Gastroesophageal sphincter (tissue), 4 donors: ENCODE data around the gene CFAP46. TPM values are rescaled to one million over a fixed set of nuclear protein-coding genes. Genes with fewer than 3 reads are reported as not detected.

Source experiments
- ATAC-seq: fragments of 150-250 bp; one replicate; pipeline ENCODE4 v1.9.1; 2016; ENCODE audit warnings: mild to moderate bottlenecking, moderate library complexity
- H3K27ac ChIP-seq, 4 donors: fragments of 200-600 bp; sonication (generic) in 3 of 4; 1 replicate in 3 of 4; 2 replicates in 1 of 4; pipeline ENCODE4 v1.5.1; 2016 to 2019
- H3K27me3 ChIP-seq: fragments of 200-600 bp; sonication (generic); one replicate; pipeline ENCODE4 v1.5.1; 2019
- H3K36me3 ChIP-seq, 2 donors: fragments of 200-600 bp; sonication (generic); one replicate each; pipeline ENCODE4 v1.5.1; 2019; ENCODE audit warnings: control low read depth in 1 of 2
- H3K4me1 ChIP-seq, 3 donors: fragments of 200-600 bp; sonication (generic); 1 replicate in 2 of 3; 2 replicates in 1 of 3; pipeline ENCODE4 v1.5.1; 2016 to 2019; ENCODE audit warnings: control low read depth in 2 of 3
- H3K4me3 ChIP-seq, 2 donors: fragments of 200-600 bp; sonication (generic); one replicate each; pipeline ENCODE4 v1.5.1; 2019; ENCODE audit warnings: mild to moderate bottlenecking in 1 of 2, moderate library complexity in 1 of 2
- H3K9me3 ChIP-seq, 3 donors: fragments of 200-600 bp; sonication (generic); one replicate each; pipeline ENCODE4 v1.5.1; 2017 to 2019; ENCODE audit warnings: control low read depth in 2 of 3
- EP300 ChIP-seq: sonication (generic); formaldehyde crosslinking; IDR thresholded peaks from one replicate; pipeline ENCODE4 v1.6.1; 2017; ENCODE audit warnings: antibody characterized with exemption, mild to moderate bottlenecking
- POLR2A ChIP-seq, 2 donors: fragments of 450-650 bp; IDR thresholded peaks; one replicate each; pipeline ENCODE4 v1.6.1; 2017; ENCODE audit warnings: antibody characterized with exemption in 2 of 2, mild to moderate bottlenecking in 2 of 2, moderate library complexity in 1 of 2
- POLR2AphosphoS5 ChIP-seq: sonication (generic); formaldehyde crosslinking; IDR thresholded peaks from one replicate; pipeline ENCODE4 v1.6.1; 2017; ENCODE audit warnings: antibody characterized with exemption
- WGBS, 2 donors: methylation state at CpG; one replicate each; pipeline ENCODE4 v1.1.5; 2018; ENCODE audit warnings: low coverage in 1 of 2; 5-methylcytosine and 5-hydroxymethylcytosine counted together
- total RNA-seq, 4 donors: library from RNA; depleted of rRNA; stranded (reverse); fragments of >200 nt; gene quantifications; one replicate each; pipeline ENCODE4 v1.1.0, GENCODE V29; 2016
- TF ChIP-seq, protein P1 (sequence below), 4 experiments: fragments of 200-600 bp in 2 of 4; fragments of 450-650 bp in 2 of 4; sonication (generic) in 1 of 4; IDR thresholded peaks; one replicate each; pipeline ENCODE4 v1.5.1; 2017 to 2019; ENCODE audit warnings: antibody characterized with exemption in 4 of 4, mild to moderate bottlenecking in 2 of 4, moderate library complexity in 2 of 4

CFAP46 gene
- total RNA-seq, 4 donors from 2014 or later, result 0.27 to 2.2 (median 0.30) TPM; not detected in 1

GRCh38 chr10:132880128-132880981, 62.0 kb downstream of the CFAP46 start:
- no peak overlapping the region for H3K4me3 ChIP-seq
- H3K9me3 ChIP-seq, result peaks cover 0 to 8% (median 0%) of the 10 kb centered on the region in 3 donors
- WGBS, 2 donors, result 98% methylated on average over 10 of the region's 35 CpGs; no CpG with 5 or more reads in 1 of the 2 donors
- no peaks in the 10 kb centered on the region for H3K36me3 ChIP-seq
- H3K27me3 ChIP-seq, result peaks cover 69% of the 10 kb centered on the region
- H3K27ac ChIP-seq, result no peak overlapping the region
- no peak for ATAC-seq
- no peaks in the 10 kb centered on the region for H3K4me1 ChIP-seq
- TF ChIP-seq, protein P1, sequence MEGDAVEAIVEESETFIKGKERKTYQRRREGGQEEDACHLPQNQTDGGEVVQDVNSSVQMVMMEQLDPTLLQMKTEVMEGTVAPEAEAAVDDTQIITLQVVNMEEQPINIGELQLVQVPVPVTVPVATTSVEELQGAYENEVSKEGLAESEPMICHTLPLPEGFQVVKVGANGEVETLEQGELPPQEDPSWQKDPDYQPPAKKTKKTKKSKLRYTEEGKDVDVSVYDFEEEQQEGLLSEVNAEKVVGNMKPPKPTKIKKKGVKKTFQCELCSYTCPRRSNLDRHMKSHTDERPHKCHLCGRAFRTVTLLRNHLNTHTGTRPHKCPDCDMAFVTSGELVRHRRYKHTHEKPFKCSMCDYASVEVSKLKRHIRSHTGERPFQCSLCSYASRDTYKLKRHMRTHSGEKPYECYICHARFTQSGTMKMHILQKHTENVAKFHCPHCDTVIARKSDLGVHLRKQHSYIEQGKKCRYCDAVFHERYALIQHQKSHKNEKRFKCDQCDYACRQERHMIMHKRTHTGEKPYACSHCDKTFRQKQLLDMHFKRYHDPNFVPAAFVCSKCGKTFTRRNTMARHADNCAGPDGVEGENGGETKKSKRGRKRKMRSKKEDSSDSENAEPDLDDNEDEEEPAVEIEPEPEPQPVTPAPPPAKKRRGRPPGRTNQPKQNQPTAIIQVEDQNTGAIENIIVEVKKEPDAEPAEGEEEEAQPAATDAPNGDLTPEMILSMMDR (IDR thresholded peaks at IDR 0.05), result no peak
- no peak for TF ChIP-seq POLR2A (IDR thresholded peaks at IDR 0.05)
- TF ChIP-seq POLR2AphosphoS5, result no peak
- TF ChIP-seq EP300, result no peak

DNA sequence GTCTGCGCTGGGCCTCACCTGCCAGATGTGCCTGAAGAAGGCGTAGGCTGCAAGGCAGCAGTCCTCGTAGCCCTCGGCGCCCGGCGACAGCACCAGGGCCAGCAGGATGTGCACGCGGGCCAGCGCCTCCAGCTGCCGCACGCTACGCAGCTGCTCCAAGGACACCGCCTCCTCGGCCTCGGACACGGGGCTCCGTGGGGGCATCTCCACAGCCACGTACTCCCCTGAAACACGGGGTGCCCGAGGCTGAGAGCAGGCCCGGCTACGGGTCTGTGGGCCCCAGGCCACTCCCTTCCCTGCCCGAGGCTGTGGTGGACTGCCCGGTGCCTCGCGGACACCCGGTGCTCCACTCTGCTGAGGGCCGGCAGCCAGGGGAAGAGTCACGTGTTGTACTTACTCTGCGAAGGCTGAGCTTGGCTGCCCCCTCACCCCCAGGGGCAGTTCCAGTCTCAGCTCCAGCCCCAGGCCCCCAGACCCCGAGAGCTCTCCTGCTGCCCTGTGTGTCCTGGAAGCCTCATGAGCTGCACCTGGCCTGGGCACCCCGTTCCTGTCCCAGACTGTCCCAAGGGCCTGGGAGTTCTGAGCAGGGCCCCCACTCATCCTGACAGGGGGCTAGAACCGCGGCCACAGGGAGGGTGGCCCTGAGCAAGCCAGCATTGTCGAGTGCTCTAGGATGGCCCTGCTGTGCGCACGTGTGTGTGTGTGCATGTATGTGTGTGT, 62.8 kb downstream of the CFAP46 start:
- no peak overlapping the region for H3K4me3 ChIP-seq
- ATAC-seq, result no peak
- H3K9me3 ChIP-seq, result peaks cover 0 to 10% (median 0%) of the 10 kb centered on the region in 3 donors
- no peaks in the 10 kb centered on the region for H3K36me3 ChIP-seq
- WGBS, 2 donors, result 20% methylated on average over 1 of the region's 38 CpGs; no CpG with 5 or more reads in 1 of the 2 donors
- H3K27me3 ChIP-seq, result peaks cover 75% of the 10 kb centered on the region
- H3K4me1 ChIP-seq, result no peaks in the 10 kb centered on the region
- no peak overlapping the region for H3K27ac ChIP-seq
- TF ChIP-seq POLR2A (IDR thresholded peaks at IDR 0.05) (no peak), POLR2AphosphoS5 (no peak), EP300 (no peak)
- TF ChIP-seq, protein P1 (IDR thresholded peaks at IDR 0.05), result no peak

- TF ChIP-seq POLR2AphosphoS5 (no peak), POLR2A (IDR thresholded peaks at IDR 0.05) (no peak), EP300 (no peak)
- TF ChIP-seq, protein P1 (IDR thresholded peaks at IDR 0.05), result no peak
- Histone ChIP-seq H3K4me1 (no peaks in the 10 kb centered on the region), H3K36me3 (no peaks in the 10 kb centered on the region), H3K27me3 (peaks cover 77% of the 10 kb centered on the region), H3K4me3 (no peak overlapping the region), H3K27ac (no peak overlapping the region), H3K9me3 (peaks cover 0 to 10% (median 0%) of the 10 kb centered on the region in 3 donors)
- ATAC-seq, result no peak
- no CpG with 5 or more reads among the region's 25 CpGs for WGBS, 2 donors
Measured at GRCh38 chr10:132878730-132879407, 63.5 kb downstream of the CFAP46 start.

DNA sequence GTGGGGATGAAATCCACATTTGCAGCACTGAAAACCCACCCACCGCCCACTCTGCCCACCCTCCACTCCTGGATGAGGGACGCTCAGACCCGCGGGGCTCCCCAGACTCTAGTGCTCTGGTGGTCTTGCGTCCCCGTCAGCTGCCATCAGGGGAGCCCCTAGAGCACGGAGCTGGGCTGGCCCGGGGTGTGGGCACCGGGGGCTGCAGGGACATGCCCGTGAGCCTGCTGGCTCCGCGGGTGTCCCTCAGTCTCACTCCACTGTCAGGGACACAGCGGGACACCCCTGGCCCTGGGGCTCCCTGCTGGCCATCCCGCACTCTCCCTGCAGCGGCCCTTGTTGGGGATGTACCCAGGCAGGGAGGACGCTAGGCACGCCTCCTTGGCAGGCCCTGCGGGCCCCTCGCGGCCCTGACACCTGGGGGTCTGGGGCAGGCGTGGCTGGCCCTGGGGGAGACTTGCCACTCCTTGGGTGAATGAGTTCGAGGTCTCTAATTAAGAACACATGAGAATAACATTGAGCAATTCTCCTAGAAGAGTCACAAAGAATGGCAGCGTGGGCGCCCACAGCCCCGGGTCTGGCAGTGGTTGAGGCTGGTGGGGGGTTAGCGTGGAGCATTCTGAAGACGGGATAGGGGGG, 64.2 kb downstream of the CFAP46 start:
- WGBS, 2 donors, result 70% methylated on average over 2 of the region's 27 CpGs; no CpG with 5 or more reads in 1 of the 2 donors
- Histone ChIP-seq H3K4me3 (no peak overlapping the region), H3K9me3 (peaks cover 0 to 10% (median 0%) of the 10 kb centered on the region in 3 donors), H3K27ac (no peak overlapping the region), H3K36me3 (no peaks in the 10 kb centered on the region), H3K27me3 (peaks cover 83% of the 10 kb centered on the region), H3K4me1 (no peaks in the 10 kb centered on the region)
- no peak for ATAC-seq
- TF ChIP-seq POLR2A (IDR thresholded peaks at IDR 0.05) (no peak), POLR2AphosphoS5 (no peak), EP300 (no peak)
- TF ChIP-seq, protein P1 (IDR thresholded peaks at IDR 0.05), result no peak
